Astrocyte (in vitro differentiated cells and primary cell): Measurements from ENCODE around the gene NOTCH2. TPM values are rescaled to one million over a fixed set of nuclear protein-coding genes. Genes with fewer than 3 reads are reported as not detected.

ENCODE experiments used
- DNase-seq: peaks from one replicate; pipeline ENCODE4 v3.0.0-alpha.2; 2010; ENCODE audit warnings: low read depth
- FAIRE-seq: peaks from 2 replicates; lab custom pipeline; 2011; peaks lifted over from hg19 to GRCh38; lab: Jason Lieb, UNC
- H2AFZ ChIP-seq: 2 replicates; pipeline ENCODE4 v1.6.0; 2012; ENCODE audit warnings: low read depth, low read length, inconsistent platforms
- H3K27ac ChIP-seq: 2 replicates; pipeline ENCODE4 v1.5.1; 2011; ENCODE audit warnings: low read depth, low read length, inconsistent platforms
- H3K27me3 ChIP-seq: 2 replicates; pipeline ENCODE4 v1.6.0; 2011; ENCODE audit warnings: low read length, inconsistent platforms; ENCODE audit not compliant: insufficient read depth
- H3K36me3 ChIP-seq: 2 replicates; pipeline ENCODE4 v1.5.1; 2011; ENCODE audit warnings: low read length, inconsistent platforms; ENCODE audit not compliant: insufficient read depth
- H3K4me1 ChIP-seq: 2 replicates; pipeline ENCODE4 v1.5.1; 2011; ENCODE audit warnings: low read length, inconsistent platforms; ENCODE audit not compliant: insufficient read depth
- H3K4me2 ChIP-seq: 2 replicates; pipeline ENCODE4 v1.6.0; 2012; ENCODE audit warnings: low read length, inconsistent platforms
- H3K4me3 ChIP-seq: 2 replicates; pipeline ENCODE4 v1.5.1; 2011; ENCODE audit warnings: low read depth, mild to moderate bottlenecking, low read length, inconsistent platforms; ENCODE audit not compliant: insufficient read depth
- H3K79me2 ChIP-seq: 2 replicates; pipeline ENCODE4 v1.6.0; 2012; ENCODE audit warnings: mild to moderate bottlenecking, low read length, inconsistent platforms; ENCODE audit not compliant: insufficient read depth
- H3K9ac ChIP-seq: 2 replicates; pipeline ENCODE4 v1.6.0; 2012; ENCODE audit warnings: mild to moderate bottlenecking, low read length, inconsistent platforms
- H3K9me3 ChIP-seq: 2 replicates; pipeline ENCODE4 v1.5.1; 2012; ENCODE audit warnings: low read depth, mild to moderate bottlenecking, low read length, inconsistent platforms; ENCODE audit not compliant: insufficient read depth
- H4K20me1 ChIP-seq: 2 replicates; pipeline ENCODE4 v1.6.0; 2012; ENCODE audit warnings: low read length, inconsistent platforms; ENCODE audit not compliant: insufficient read depth
- H3K27ac Mint-ChIP-seq: one replicate; pipeline ENCODE4 v1.8.0; 2021; ENCODE audit warnings: mild to moderate bottlenecking, mixed read lengths; ENCODE audit not compliant: unreplicated experiment
- H3K27me3 Mint-ChIP-seq: one replicate; pipeline ENCODE4 v1.8.0; 2021; ENCODE audit warnings: low read depth, mixed read lengths; ENCODE audit not compliant: unreplicated experiment
- H3K36me3 Mint-ChIP-seq: one replicate; pipeline ENCODE4 v1.8.0; 2021; ENCODE audit warnings: low read depth, mixed read lengths; ENCODE audit not compliant: unreplicated experiment
- H3K4me1 Mint-ChIP-seq: one replicate; pipeline ENCODE4 v1.8.0; 2021; ENCODE audit warnings: low read depth, mixed read lengths; ENCODE audit not compliant: unreplicated experiment
- H3K4me3 Mint-ChIP-seq: one replicate; pipeline ENCODE4 v1.8.0; 2021; ENCODE audit warnings: mild to moderate bottlenecking, moderate library complexity, mixed read lengths; ENCODE audit not compliant: unreplicated experiment
- H3K9me3 Mint-ChIP-seq: one replicate; pipeline ENCODE4 v1.8.0; 2021; ENCODE audit warnings: mild to moderate bottlenecking, mixed read lengths; ENCODE audit not compliant: unreplicated experiment
- EZH2 ChIP-seq: IDR thresholded peaks from 2 replicates; pipeline ENCODE4 v1.6.1; 2012; ENCODE audit warnings: mild to moderate bottlenecking, low read length, inconsistent platforms; ENCODE audit not compliant: insufficient read depth
- total RNA-seq: library from RNA; stranded (reverse); gene quantifications from 2 replicates; pipeline ENCODE4 v1.2.1, GENCODE V29; 2021
- TF ChIP-seq, protein P1 (sequence below): IDR thresholded peaks from 2 replicates; pipeline ENCODE4 v1.5.1; 2011; ENCODE audit warnings: low read depth, mild to moderate bottlenecking, inconsistent platforms, low read length, moderate library complexity; ENCODE audit not compliant: insufficient read depth

The NOTCH2 gene
- total RNA-seq, 1 donor from 2014 or later = 194 TPM

GRCh38 chr1:119909890-119910596, 159.4 kb downstream of the NOTCH2 start:
- Histone ChIP-seq H2AFZ (no peak overlapping the region), H4K20me1 (peaks cover 20% of the 10 kb centered on the region), H3K36me3 (peaks cover 17% of the 10 kb centered on the region), H3K9ac (no peak overlapping the region), H3K27ac (no peak overlapping the region), H3K79me2 (no peaks in the 10 kb centered on the region), H3K4me3 (no peak overlapping the region), H3K9me3 (no peaks in the 10 kb centered on the region), H3K27me3 (no peaks in the 10 kb centered on the region), H3K4me1 (no peaks in the 10 kb centered on the region), H3K4me2 (no peak overlapping the region)
- peaks cover 11% of the 10 kb centered on the region for H3K9me3 Mint-ChIP-seq
- H3K36me3 Mint-ChIP-seq = peaks cover 52% of the 10 kb centered on the region
- no peak for TF ChIP-seq EZH2
- TF ChIP-seq, protein P1, sequence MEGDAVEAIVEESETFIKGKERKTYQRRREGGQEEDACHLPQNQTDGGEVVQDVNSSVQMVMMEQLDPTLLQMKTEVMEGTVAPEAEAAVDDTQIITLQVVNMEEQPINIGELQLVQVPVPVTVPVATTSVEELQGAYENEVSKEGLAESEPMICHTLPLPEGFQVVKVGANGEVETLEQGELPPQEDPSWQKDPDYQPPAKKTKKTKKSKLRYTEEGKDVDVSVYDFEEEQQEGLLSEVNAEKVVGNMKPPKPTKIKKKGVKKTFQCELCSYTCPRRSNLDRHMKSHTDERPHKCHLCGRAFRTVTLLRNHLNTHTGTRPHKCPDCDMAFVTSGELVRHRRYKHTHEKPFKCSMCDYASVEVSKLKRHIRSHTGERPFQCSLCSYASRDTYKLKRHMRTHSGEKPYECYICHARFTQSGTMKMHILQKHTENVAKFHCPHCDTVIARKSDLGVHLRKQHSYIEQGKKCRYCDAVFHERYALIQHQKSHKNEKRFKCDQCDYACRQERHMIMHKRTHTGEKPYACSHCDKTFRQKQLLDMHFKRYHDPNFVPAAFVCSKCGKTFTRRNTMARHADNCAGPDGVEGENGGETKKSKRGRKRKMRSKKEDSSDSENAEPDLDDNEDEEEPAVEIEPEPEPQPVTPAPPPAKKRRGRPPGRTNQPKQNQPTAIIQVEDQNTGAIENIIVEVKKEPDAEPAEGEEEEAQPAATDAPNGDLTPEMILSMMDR = no peak
- FAIRE-seq = no peak
- no peak overlapping the region for H3K27ac Mint-ChIP-seq
- peaks cover 15% of the 10 kb centered on the region for H3K4me1 Mint-ChIP-seq
- H3K27me3 Mint-ChIP-seq = no peaks in the 10 kb centered on the region
- no peak for DNase-seq
- H3K4me3 Mint-ChIP-seq = no peak overlapping the region

DNA sequence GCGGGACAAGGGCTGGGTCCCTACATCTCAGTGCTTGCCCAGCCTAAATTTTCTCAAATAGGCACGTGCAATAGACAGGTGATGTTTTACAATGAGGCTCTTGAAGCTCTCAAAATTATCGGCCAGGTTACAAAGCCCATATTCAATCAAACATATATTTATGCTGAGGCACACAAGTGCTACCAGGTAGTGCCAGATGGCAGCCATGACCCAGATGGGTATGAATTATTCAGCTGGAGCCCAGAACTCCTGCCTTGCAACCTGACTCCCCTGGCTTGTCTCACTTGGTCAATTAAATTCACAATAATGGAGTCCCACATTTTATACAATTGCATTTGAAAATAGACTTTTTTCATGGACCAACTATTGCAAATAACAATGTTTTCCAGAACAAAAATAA, 160.8 kb downstream of the NOTCH2 start:
- no peak overlapping the region for H3K9ac ChIP-seq
- no peak overlapping the region for H2AFZ ChIP-seq
- H3K27ac Mint-ChIP-seq = no peak overlapping the region
- TF ChIP-seq, protein P1 = no peak
- TF ChIP-seq EZH2 = no peak
- H3K4me2 ChIP-seq = no peak overlapping the region
- H3K4me3 Mint-ChIP-seq = no peak overlapping the region
- H3K79me2 ChIP-seq = no peaks in the 10 kb centered on the region
- H4K20me1 ChIP-seq = peaks cover 10% of the 10 kb centered on the region
- H3K9me3 Mint-ChIP-seq = peaks cover 11% of the 10 kb centered on the region
- H3K4me1 ChIP-seq = no peaks in the 10 kb centered on the region
- H3K36me3 ChIP-seq = peaks cover 3% of the 10 kb centered on the region
- peaks cover 5% of the 10 kb centered on the region for H3K4me1 Mint-ChIP-seq
- DNase-seq (no peak), FAIRE-seq (no peak)
- H3K9me3 ChIP-seq = no peaks in the 10 kb centered on the region
- no peak overlapping the region for H3K27ac ChIP-seq
- H3K27me3 Mint-ChIP-seq = peaks cover 1% of the 10 kb centered on the region
- no peak overlapping the region for H3K4me3 ChIP-seq
- H3K36me3 Mint-ChIP-seq = peaks cover 40% of the 10 kb centered on the region
- H3K27me3 ChIP-seq = no peaks in the 10 kb centered on the region

GRCh38 chr1:119906927-119907652, 162.4 kb downstream of the NOTCH2 start:
- Mint-ChIP-seq H3K36me3 (peaks cover 28% of the 10 kb centered on the region), H3K27ac (no peak overlapping the region), H3K27me3 (peaks cover 6% of the 10 kb centered on the region), H3K4me1 (no peaks in the 10 kb centered on the region), H3K4me3 (no peak overlapping the region), H3K9me3 (peaks cover 14% of the 10 kb centered on the region)
- H2AFZ ChIP-seq = no peak overlapping the region
- no peaks in the 10 kb centered on the region for H3K9me3 ChIP-seq
- H3K27me3 ChIP-seq = no peaks in the 10 kb centered on the region
- no peaks in the 10 kb centered on the region for H3K79me2 ChIP-seq
- peaks cover 7% of the 10 kb centered on the region for H4K20me1 ChIP-seq
- no peak overlapping the region for H3K9ac ChIP-seq
- FAIRE-seq (no peak), DNase-seq (no peak)
- no peak for TF ChIP-seq EZH2
- TF ChIP-seq, protein P1 = no peak
- H3K4me3 ChIP-seq = no peak overlapping the region
- H3K27ac ChIP-seq = no peak overlapping the region
- no peaks in the 10 kb centered on the region for H3K4me1 ChIP-seq
- H3K36me3 ChIP-seq = no peaks in the 10 kb centered on the region
- H3K4me2 ChIP-seq = no peak overlapping the region
